GM19328 (cell line): ENCODE data around the gene YWHAH.

Source experiments
- ATAC-seq: cut with Tn5 transposase; IDR thresholded peaks from one replicate; pipeline ENCODE4 v1.9.1; 2021; ENCODE audit warnings: mild to moderate bottlenecking, moderate library complexity; ENCODE audit not compliant: unreplicated experiment

Gene YWHAH

GRCh38 chr22:31922534-31922933 is 21.8 kb upstream of the YWHAH start:
- no peak for ATAC-seq

DNA sequence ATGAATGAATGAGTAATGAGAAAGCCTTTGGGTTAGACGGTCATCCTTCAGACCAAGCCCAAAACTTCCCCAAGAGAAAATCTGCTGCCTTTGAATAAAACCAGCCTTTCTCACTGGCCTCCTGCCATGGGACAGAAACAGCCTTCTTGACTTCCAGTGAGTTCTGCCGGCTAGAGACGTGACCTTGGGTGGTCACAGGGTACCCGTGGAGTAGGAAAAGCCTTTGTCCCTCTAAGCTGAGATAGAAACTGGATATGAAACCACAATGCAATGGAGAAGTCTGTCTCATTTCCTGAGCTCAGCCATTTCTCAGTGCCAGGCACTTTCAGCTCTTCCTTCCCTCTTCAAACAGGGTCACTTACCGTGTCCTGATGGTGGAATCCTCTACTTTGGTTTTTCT is 21.2 kb upstream of the YWHAH start:
- ATAC-seq: no peak

GRCh38 chr22:31923747-31924146 is 20.6 kb upstream of the YWHAH start:
- no peak for ATAC-seq

GRCh38 chr22:31925056-31925455 is 19.3 kb upstream of the YWHAH start:
- ATAC-seq: no peak

GRCh38 chr22:31926024-31926423 is 18.3 kb upstream of the YWHAH start:
- no peak for ATAC-seq

DNA sequence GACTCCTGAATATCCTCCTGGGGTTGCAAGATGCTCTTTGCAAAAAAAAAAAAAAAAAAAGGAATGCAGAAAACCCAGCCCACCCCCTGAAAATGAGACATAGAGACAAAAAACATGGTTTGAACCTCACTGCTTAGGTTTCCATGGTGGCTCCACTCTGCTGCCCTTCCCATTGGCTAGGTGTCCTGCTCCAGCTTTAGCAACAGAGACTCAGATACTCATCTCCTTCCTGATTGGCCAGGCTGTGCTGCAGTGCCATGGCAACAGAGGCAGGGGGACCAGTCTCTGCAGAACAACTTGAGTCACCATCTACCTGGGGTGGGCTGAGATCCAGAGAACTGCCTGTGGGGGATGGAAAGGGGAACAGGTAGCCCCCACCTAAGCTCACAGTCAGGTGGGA is 17.4 kb upstream of the YWHAH start:
- no peak for ATAC-seq

GRCh38 chr22:31927562-31927961 is 16.8 kb upstream of the YWHAH start:
- ATAC-seq: no peak

DNA sequence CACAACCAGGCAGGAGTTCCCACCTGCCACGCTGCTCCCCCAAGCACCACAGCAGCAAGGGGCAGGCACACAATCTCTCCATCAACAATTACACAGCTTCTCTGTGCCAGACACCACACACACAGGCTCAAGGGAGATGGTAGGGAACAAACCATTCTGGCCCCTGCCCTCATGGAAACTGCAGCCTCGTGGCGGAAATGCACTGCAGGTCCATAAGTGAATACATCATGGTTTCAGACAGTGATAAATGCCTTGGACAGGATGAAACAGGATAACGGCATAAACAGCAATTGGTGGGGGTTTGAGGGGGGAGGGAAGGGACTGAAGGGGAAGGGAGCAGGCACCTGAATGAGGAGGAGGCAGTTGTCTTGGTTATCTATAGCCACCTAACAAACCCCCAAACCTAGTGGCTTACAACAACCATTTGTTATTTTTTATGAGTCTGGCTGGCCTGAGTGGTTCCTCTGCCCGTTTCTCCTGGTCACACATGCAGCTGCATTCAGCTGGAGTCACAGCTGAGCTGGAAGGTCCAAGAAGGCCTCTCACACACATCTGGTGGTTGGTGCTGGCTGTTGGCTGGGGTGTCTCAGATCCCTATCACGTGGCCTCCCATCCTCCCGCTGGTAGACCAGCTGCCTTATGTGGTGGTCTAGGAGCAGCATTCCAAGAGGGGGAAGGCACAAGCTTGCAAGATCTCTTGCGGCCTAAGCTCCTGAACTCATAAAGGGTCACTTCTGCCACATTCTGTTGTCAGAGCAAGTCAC is 15.0 kb upstream of the YWHAH start:
- ATAC-seq: no peak

DNA sequence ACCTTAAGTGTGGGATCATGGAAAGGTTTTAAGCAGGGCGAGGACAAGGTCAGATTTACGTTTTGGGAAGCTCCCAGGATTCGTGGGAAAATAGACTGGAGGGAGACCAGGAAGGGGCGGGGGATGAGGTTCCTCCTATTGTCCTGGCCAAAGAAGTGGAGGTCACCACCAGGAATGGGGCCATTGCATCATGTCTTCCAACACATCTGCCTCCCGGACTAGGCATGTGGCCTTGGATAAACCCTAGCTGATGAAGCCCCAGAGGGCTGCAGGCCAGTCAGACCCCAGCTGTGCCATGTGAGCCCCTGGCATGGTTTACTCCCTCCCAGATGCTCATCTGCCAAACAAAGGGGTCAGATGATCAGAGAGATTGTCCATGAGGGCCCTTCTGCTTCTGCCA is 11.5 kb upstream of the YWHAH start:
- no peak for ATAC-seq

DNA sequence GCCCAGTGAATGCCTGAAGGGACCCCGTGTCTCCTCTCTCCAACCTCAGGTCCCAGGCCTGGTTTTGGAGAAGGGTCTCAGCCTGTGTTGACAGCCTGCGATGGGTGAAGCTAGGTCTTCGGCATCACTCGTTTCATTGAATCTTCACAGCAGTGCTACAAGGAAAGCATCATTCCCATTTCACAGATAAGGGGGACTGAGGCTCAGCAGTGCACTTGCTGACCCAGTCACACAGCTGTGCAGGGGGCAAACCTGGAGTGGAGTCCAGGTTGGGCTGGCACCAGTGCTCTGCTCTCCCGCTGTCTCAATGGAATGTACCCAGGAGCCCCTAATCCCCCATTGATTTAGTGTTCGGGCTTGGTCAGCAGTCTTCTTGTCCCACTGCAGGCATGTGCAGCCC is 10.9 kb upstream of the YWHAH start:
- ATAC-seq: no peak

- no peak for ATAC-seq
Observed at GRCh38 chr22:31933816-31934482, 10.4 kb upstream of the YWHAH start.

DNA sequence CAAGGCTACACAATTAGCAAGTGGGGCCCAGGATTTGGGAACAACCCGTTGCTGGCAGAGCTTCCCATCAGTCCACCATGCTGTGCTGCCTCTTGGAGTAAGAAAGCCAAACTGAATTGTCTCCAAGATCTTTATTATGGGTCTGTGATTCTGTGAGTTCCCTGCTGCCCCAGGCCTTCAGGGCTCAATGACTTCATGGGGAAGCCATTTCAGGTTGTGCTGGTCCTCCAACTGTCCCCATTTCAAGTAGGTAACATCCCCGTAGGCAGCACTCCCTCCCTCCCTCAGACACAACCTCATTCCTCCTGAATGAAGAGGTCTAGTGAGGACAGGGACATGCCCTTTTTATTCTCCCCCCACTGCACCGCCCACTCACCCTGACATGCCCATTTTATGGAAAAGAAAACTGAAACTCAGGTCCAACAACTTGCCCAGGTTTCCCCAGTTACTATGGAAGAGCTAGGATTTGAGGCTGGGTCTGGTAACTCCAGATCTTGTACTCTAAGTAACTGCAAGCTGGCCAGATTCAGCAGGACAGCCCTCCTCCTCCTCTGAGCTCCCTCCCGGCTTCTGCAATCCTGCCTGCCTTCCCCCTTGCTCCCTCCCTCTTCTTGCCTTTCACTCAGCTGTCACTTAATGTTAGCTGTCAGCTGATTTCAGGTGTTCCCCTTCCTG is 8.2 kb upstream of the YWHAH start:
- no peak for ATAC-seq

- ATAC-seq: no peak
Observed at GRCh38 chr22:31937341-31937740, 7.0 kb upstream of the YWHAH start.

GRCh38 chr22:31938296-31938695 is 6.0 kb upstream of the YWHAH start:
- no peak for ATAC-seq

GRCh38 chr22:31940506-31940905 is 3.8 kb upstream of the YWHAH start:
- no peak for ATAC-seq

GRCh38 chr22:31942091-31942490 is 2.2 kb upstream of the YWHAH start:
- no peak for ATAC-seq

DNA sequence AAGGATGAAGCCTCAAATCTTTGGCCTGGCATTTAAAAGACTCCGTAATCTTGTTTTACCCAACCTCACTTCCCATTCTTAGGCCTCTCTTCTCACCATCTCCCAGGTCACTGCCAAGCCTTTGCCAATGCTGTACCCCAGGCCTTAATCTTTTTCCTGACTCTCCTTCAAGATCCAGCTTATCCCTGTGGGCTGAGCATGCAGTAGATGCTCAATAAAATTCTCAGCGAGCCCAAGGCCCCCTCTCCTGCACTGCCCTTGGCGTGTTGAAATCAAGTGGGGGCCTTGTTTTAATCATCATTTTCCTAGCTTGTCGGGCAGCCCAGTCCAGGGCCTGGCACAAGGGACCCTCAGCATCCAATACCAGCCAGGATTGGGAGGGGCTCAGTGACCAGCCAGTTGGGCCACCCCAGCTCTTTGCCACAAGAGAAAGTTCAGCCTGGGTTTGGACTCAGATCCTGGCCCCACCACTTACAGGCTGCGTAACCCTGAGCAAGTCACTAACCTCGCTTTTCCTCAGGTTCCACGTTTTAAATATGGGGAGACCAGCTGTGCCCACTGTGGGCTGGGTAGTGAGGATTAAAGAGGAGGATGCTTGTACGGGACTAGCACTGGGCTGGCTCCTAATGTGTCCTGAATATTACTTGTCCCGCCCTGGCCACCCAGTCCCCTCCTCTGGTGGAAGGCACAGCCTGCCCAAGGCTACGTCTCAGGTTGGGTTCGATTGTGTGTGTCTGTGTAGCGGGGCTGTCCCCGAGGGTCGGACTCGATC is 943 bp upstream of the YWHAH start:
- no peak for ATAC-seq

DNA sequence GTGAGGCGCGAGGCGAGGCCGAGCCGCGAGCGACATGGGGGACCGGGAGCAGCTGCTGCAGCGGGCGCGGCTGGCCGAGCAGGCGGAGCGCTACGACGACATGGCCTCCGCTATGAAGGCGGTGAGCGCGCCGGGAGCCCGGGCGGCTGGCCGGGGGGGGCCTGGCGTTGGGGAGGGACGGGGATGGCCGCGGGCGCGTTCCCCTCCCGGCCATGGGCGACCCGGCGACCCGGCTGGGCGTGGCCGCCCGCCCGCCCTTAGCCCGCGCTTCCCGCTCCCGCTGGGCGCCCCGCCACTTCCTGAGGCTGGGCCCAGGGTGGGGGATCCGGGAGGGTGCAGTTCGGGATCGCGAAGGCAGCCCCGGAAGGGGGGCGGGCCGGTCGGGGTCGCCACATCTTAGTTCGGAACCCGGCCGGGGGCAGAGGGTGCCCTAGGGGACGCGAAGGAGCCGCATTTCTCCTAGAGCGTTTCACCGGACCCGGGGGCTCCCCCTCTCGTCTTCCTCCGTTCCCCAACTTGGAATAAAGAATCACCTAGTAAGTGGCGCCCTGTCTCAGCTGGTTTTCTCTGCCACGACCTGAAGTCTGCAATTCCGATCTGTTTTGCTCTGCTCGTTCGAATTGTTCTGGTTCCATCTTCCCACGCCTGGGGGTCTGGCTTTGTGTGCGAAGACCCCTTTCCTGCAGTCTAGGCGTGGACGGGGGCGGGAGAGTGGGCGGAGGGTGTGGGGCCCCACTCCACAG is 536 bp downstream of the YWHAH start:
- ATAC-seq: peak; percentile 19

- no peak for ATAC-seq
Observed at GRCh38 chr22:31945443-31945855, 1.1 kb downstream of the YWHAH start.

DNA sequence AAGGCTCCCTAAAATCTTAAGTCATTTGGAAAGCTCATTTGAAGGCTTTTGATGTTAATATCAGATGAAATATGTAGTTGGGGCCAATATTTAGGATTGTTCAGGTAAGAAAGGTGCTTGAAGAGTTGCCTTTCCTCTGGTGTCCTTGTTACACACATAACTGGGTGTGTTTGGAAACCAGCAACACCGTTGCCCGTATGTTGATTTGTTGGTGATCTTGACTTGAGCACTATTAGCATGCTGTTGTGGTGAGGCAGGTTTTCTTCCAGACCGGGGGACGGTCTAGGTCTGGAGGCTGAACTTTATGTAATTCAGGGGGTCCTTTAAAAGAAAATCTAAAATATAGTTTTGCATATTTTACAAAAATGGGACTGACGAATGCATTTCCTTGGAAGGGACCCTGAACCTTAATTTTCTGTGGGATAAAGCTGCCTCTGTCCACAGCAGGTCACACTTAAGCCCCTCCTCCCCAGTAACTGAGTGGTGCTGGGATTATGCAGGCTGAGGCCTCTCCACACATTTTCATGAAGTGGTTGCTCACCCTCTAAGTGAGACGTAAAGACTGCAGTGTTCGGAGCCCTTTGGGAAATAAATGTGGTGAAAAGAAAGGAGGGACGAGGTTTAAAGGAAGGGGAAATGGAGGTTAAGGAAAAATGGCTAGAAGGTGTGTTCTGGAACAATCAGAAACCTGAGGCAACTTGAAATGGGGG is 1.8 kb downstream of the YWHAH start:
- no peak for ATAC-seq
